H4 (cell line): ENCODE results near the gene OCSTAMP. TPM values are rescaled to one million over a fixed set of nuclear protein-coding genes. Genes with fewer than 3 reads are reported as not detected.
A peak's percentile ranks its signal among the peaks of the same experiment; 100 is the strongest.

Source experiments
- DNase-seq: peaks from one replicate; pipeline ENCODE4 v3.0.0-alpha.2; 2015; ENCODE audit warnings: low spot score
- total RNA-seq: library from RNA; depleted of rRNA; stranded (reverse); fragments of >200 nt; shearing (Covaris generic); gene quantifications from 2 replicates; pipeline ENCODE4 v1.2.3, GENCODE V29; 2014

Gene OCSTAMP
- total RNA-seq, 1 experiment from 2014 or later: not detected

- DNase-seq: no peak
Measured at GRCh38 chr20:46553926-46554325, 3.5 kb upstream of the OCSTAMP start.

- DNase-seq: no peak
Measured at GRCh38 chr20:46552460-46553420, 2.3 kb upstream of the OCSTAMP start.

GRCh38 chr20:46551522-46552381 is 1.3 kb upstream of the OCSTAMP start:
- no peak for DNase-seq

- DNase-seq: no peak
Measured at GRCh38 chr20:46549188-46549972, 1.1 kb downstream of the OCSTAMP start.

- DNase-seq: no peak
Measured at GRCh38 chr20:46548688-46549087, 1.8 kb downstream of the OCSTAMP start.

GRCh38 chr20:46547995-46548394 is 2.5 kb downstream of the OCSTAMP start:
- no peak for DNase-seq

- no peak for DNase-seq
Measured at GRCh38 chr20:46546936-46547335, 3.5 kb downstream of the OCSTAMP start.

GRCh38 chr20:46546298-46546697 is 4.2 kb downstream of the OCSTAMP start:
- no peak for DNase-seq

GRCh38 chr20:46545827-46546138 is 4.7 kb downstream of the OCSTAMP start:
- DNase-seq: no peak

GRCh38 chr20:46545077-46545826 is 5.2 kb downstream of the OCSTAMP start:
- DNase-seq: no peak

GRCh38 chr20:46544576-46544975 is 5.9 kb downstream of the OCSTAMP start:
- DNase-seq: no peak

- no peak for DNase-seq
Measured at GRCh38 chr20:46543959-46544358, 6.5 kb downstream of the OCSTAMP start.

- DNase-seq: no peak
Measured at GRCh38 chr20:46543033-46543432, 7.4 kb downstream of the OCSTAMP start.

- no peak for DNase-seq
Measured at GRCh38 chr20:46541229-46541935, 9.1 kb downstream of the OCSTAMP start.

- no peak for DNase-seq
Measured at GRCh38 chr20:46539113-46539512, 11.3 kb downstream of the OCSTAMP start.

GRCh38 chr20:46530640-46531039 is 19.8 kb downstream of the OCSTAMP start:
- DNase-seq: no peak

- no peak for DNase-seq
Measured at GRCh38 chr20:46523696-46524328, 26.6 kb downstream of the OCSTAMP start.

GRCh38 chr20:46523108-46523507 is 27.3 kb downstream of the OCSTAMP start:
- no peak for DNase-seq

GRCh38 chr20:46520976-46521579 is 29.4 kb downstream of the OCSTAMP start:
- DNase-seq: peak; percentile 52

- DNase-seq: no peak
Measured at GRCh38 chr20:46520540-46520939, 29.9 kb downstream of the OCSTAMP start.
